ENCODE measurements around the gene APP.
A peak's percentile ranks its signal among the peaks of the same experiment; 100 is the strongest.

Gene APP

GRCh38 chr21:26060335-26061115 is 110.0 kb downstream of the APP start (continued):
- no peak for TF ChIP-seq REST (tag by site-specific recombination; IDR thresholded peaks at IDR 0.05)
- no peak for TF ChIP-seq KLF7 (tag by site-specific recombination; IDR thresholded peaks at IDR 0.05; ENCODE audit: borderline replicate concordance)
- TF ChIP-seq PRDM2 (tag by site-specific recombination; IDR thresholded peaks at IDR 0.05; ENCODE audit: borderline replicate concordance): no peak
- no peak for TF ChIP-seq YY2 (tag by site-specific recombination; IDR thresholded peaks at IDR 0.05)
- TF ChIP-seq PATZ1 (tag by site-specific recombination; IDR thresholded peaks at IDR 0.05): no peak
- peak; percentile 85 for TF ChIP-seq OSR2 (tag by site-specific recombination; IDR thresholded peaks at IDR 0.05)
- no peak for TF ChIP-seq ZNF623 (tag by site-specific recombination; IDR thresholded peaks at IDR 0.05)
- TF ChIP-seq ZFP37 (tag by site-specific recombination; IDR thresholded peaks at IDR 0.05): no peak
- 0 out of 2 replicates have a peak, but pooled peaks have one; percentile 14 for TF ChIP-seq GLIS1 (tag by site-specific recombination; IDR thresholded peaks at IDR 0.05)
- TF ChIP-seq ZBTB8A (tag by site-specific recombination; IDR thresholded peaks at IDR 0.05): no peak
- no peak for TF ChIP-seq ZNF660 (tag by site-specific recombination; IDR thresholded peaks at IDR 0.05)
- no peak for TF ChIP-seq ZNF530 (tag by site-specific recombination; IDR thresholded peaks at IDR 0.05; ENCODE audit: low read depth)
- no peak for TF ChIP-seq ZNF830 (tag by site-specific recombination; IDR thresholded peaks at IDR 0.05; ENCODE audit: low read depth)
- TF ChIP-seq ZXDB (tag by site-specific recombination; IDR thresholded peaks at IDR 0.05): peak; percentile 57; the same call in 1 of the 2 replicates
- no peak for TF ChIP-seq ZNF555 (tag by site-specific recombination; conservative IDR thresholded peaks at IDR 0.05)
- no peak for TF ChIP-seq ZNF596 (tag by site-specific recombination; IDR thresholded peaks at IDR 0.05)
- no peak for TF ChIP-seq PRDM10 (tag by site-specific recombination; IDR thresholded peaks at IDR 0.05)
- TF ChIP-seq ZEB2 (tag by site-specific recombination; IDR thresholded peaks at IDR 0.05): no peak
- TF ChIP-seq ZNF18 (tag by site-specific recombination; IDR thresholded peaks at IDR 0.05): no peak
- TF ChIP-seq ZNF132 (tag by site-specific recombination; IDR thresholded peaks at IDR 0.05; ENCODE audit: borderline replicate concordance): no peak

Data from HEK293 (cell line).